Calu3 (cell line): ENCODE measurements around the gene EFHC2. TPM values are rescaled to one million over a fixed set of nuclear protein-coding genes. Genes with fewer than 3 reads are reported as not detected.

Source experiments
- BruUV-seq: library from RNA; stranded (reverse); fragments of 400-500 nt; replicated peaks from 2 replicates; lab custom pipeline; 2021; lab: Mats Ljungman, UMichigan
- CTCF ChIA-PET: fragments of 300-600 bp; sonication (Branson Sonifier 250); formaldehyde crosslinking; loops from one replicate; lab custom pipeline; 2022; ENCODE audit warnings: antibody characterized with exemption; lab: Charles Lee
- DNase-seq: peaks from one replicate; pipeline ENCODE4 v3.0.0; 2022
- H3K27ac Mint-ChIP-seq: one replicate; pipeline ENCODE4 v1.8.0; 2022; ENCODE audit warnings: mixed read lengths; ENCODE audit not compliant: unreplicated experiment
- H3K27me3 Mint-ChIP-seq: one replicate; pipeline ENCODE4 v1.8.0; 2022; ENCODE audit warnings: mixed read lengths; ENCODE audit not compliant: unreplicated experiment
- H3K36me3 Mint-ChIP-seq: one replicate; pipeline ENCODE4 v1.8.0; 2022; ENCODE audit warnings: mild to moderate bottlenecking, moderate library complexity, mixed read lengths; ENCODE audit not compliant: insufficient read depth, unreplicated experiment
- H3K4me1 Mint-ChIP-seq: one replicate; pipeline ENCODE4 v1.8.0; 2022; ENCODE audit warnings: mild to moderate bottlenecking, low read depth, mixed read lengths; ENCODE audit not compliant: unreplicated experiment
- H3K4me3 Mint-ChIP-seq: one replicate; pipeline ENCODE4 v1.8.0; 2022; ENCODE audit warnings: mild to moderate bottlenecking, low read depth, moderate library complexity, mixed read lengths; ENCODE audit not compliant: unreplicated experiment
- H3K9me3 Mint-ChIP-seq: one replicate; pipeline ENCODE4 v1.8.0; 2022; ENCODE audit warnings: low read depth, mixed read lengths; ENCODE audit not compliant: unreplicated experiment
- intact Hi-C: fragments of 100-400 bp; cut with micrococcal nuclease; formaldehyde crosslinking; loops from one replicate; pipeline ENCODE4 v1.10.0; 2022; ENCODE audit not compliant: unreplicated experiment
- total RNA-seq: library from RNA; stranded (reverse); gene quantifications from 2 replicates; pipeline ENCODE4 v1.2.3, GENCODE V29; 2022
- TF ChIP-seq, protein P1 (sequence below): fragments of 200-600 bp; IDR thresholded peaks from one replicate; pipeline ENCODE4 v1.8.0; 2022; ENCODE audit warnings: antibody characterized with exemption; ENCODE audit not compliant: unreplicated experiment

EFHC2 gene
- total RNA-seq, 1 experiment from 2014 or later, result 1.7 TPM

DNA sequence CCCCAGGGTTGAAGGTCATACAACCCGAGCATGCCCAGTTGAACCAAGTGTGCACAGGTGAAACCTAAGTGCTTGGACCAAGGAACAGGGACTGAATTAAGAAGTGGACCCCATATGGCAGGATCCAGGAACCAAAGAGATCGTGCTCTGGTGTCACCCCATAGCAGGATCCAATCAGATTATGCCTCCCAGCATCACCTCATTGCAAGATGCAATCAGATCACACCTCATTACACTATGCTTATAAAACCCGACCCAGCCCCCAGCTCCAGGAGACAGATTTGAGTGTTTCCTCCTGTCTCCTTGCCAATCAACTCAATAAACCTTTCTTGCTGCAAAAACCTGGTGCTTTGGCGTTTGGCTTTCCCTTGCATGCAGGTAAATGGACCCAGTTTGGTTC, 37.6 kb downstream of the EFHC2 start:
- no peaks in the 10 kb centered on the region for H3K27me3 Mint-ChIP-seq
- no peaks in the 10 kb centered on the region for H3K9me3 Mint-ChIP-seq
- H3K27ac Mint-ChIP-seq, result peak overlapping the region; percentile 72
- peak; percentile 39 for DNase-seq
- peaks cover 22% of the 10 kb centered on the region for H3K4me1 Mint-ChIP-seq
- H3K4me3 Mint-ChIP-seq, result peak overlapping the region; percentile 28
- no peaks in the 10 kb centered on the region for H3K36me3 Mint-ChIP-seq
- no TSS peak for BruUV-seq
- TF ChIP-seq, protein P1, sequence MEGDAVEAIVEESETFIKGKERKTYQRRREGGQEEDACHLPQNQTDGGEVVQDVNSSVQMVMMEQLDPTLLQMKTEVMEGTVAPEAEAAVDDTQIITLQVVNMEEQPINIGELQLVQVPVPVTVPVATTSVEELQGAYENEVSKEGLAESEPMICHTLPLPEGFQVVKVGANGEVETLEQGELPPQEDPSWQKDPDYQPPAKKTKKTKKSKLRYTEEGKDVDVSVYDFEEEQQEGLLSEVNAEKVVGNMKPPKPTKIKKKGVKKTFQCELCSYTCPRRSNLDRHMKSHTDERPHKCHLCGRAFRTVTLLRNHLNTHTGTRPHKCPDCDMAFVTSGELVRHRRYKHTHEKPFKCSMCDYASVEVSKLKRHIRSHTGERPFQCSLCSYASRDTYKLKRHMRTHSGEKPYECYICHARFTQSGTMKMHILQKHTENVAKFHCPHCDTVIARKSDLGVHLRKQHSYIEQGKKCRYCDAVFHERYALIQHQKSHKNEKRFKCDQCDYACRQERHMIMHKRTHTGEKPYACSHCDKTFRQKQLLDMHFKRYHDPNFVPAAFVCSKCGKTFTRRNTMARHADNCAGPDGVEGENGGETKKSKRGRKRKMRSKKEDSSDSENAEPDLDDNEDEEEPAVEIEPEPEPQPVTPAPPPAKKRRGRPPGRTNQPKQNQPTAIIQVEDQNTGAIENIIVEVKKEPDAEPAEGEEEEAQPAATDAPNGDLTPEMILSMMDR, result no peak
- CTCF ChIA-PET, result interaction anchor here (1.0 kb wide), 1 partner anchor 62 kb away, joined by 3 read pairs; no protein-coding TSS in a partner anchor
- intact Hi-C loops, result no loop called here

GRCh38 chrX:44303119-44303518, 40.4 kb downstream of the EFHC2 start:
- DNase-seq, result no peak
- Mint-ChIP-seq H3K4me1 (peaks cover 22% of the 10 kb centered on the region), H3K27ac (no peak overlapping the region), H3K9me3 (no peaks in the 10 kb centered on the region), H3K27me3 (no peaks in the 10 kb centered on the region), H3K36me3 (no peaks in the 10 kb centered on the region), H3K4me3 (no peak overlapping the region)
- no TSS peak for BruUV-seq
- intact Hi-C loops, result no loop called here
- TF ChIP-seq, protein P1, result no peak
- CTCF ChIA-PET, result no interaction called here

GRCh38 chrX:44299177-44299576, 44.3 kb downstream of the EFHC2 start:
- peaks cover 5% of the 10 kb centered on the region for H3K36me3 Mint-ChIP-seq
- BruUV-seq, result no TSS peak
- H3K4me3 Mint-ChIP-seq, result no peak overlapping the region
- no peak overlapping the region for H3K27ac Mint-ChIP-seq
- TF ChIP-seq, protein P1, result no peak
- H3K9me3 Mint-ChIP-seq, result no peaks in the 10 kb centered on the region
- DNase-seq, result no peak
- CTCF ChIA-PET, result no interaction called here
- H3K4me1 Mint-ChIP-seq, result peaks cover 7% of the 10 kb centered on the region
- intact Hi-C loops, result no loop called here
- H3K27me3 Mint-ChIP-seq, result no peaks in the 10 kb centered on the region

DNA sequence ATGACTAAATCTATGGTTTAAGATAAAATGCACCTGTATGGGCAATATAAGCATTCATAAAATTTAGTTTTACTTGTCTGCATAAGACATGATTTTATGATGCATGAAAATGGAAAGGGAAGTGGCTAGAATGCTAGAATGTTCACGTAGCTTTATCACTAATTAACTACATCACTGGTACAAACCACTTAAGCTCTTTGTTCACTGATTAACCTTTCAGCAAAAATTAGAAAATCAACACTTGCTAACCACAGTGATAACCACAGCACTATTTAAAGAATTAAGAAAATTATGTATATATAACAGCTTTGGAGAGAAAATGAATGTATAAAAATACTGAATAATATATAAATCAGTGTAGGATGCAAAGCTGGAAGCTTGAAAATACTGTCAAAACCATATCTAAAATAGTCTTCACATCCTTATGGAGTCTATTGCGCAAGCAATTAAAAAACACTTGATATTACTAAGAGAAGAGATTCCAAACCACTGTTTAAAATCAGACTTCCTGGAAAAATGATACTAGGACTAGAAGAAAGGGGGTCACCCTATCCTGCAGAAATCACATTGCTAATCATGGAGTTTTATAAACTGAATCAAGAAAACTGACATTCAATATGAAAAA, 51.9 kb downstream of the EFHC2 start:
- H3K4me3 Mint-ChIP-seq, result no peak overlapping the region
- TF ChIP-seq, protein P1, result no peak
- H3K36me3 Mint-ChIP-seq, result peaks cover 5% of the 10 kb centered on the region
- H3K4me1 Mint-ChIP-seq, result no peaks in the 10 kb centered on the region
- intact Hi-C loops, result no loop called here
- H3K27ac Mint-ChIP-seq, result no peak overlapping the region
- no peaks in the 10 kb centered on the region for H3K9me3 Mint-ChIP-seq
- no TSS peak for BruUV-seq
- no peaks in the 10 kb centered on the region for H3K27me3 Mint-ChIP-seq
- CTCF ChIA-PET, result no interaction called here
- no peak for DNase-seq
